ENCODE data around the gene PTPRN2.

- TF ChIP-seq CTCF (IDR thresholded peaks at IDR 0.05), result no peak
- no peak for TF ChIP-seq POLR2A (IDR thresholded peaks at IDR 0.05)
- TF ChIP-seq EP300 (IDR thresholded peaks at IDR 0.05), result no peak
- TF ChIP-seq POLR2AphosphoS5 (IDR thresholded peaks at IDR 0.05), result no peak
Measured at GRCh38 chr7:158546214-158546613, 41.4 kb downstream of the PTPRN2 start.

Data from sigmoid colon (tissue), 4 donors.